Heart right ventricle (tissue), 16 donors: Measurements from ENCODE around the gene CIZ1. TPM values are rescaled to one million over a fixed set of nuclear protein-coding genes. Genes with fewer than 3 reads are reported as not detected.

ENCODE experiments used
- ATAC-seq, 8 donors: fragments of 200-7000 bp; cut with Tn5 transposase; one replicate each; pipeline ENCODE4 v1.9.1; 2020; ENCODE audit warnings: mild to moderate bottlenecking in 8 of 8, moderate library complexity in 8 of 8, moderate number of reproducible peaks in 1 of 8
- DNase-seq, 2 donors: peaks; one replicate each; pipeline ENCODE4 v3.0.0-alpha.2; 2020
- H3K27ac ChIP-seq, 10 donors: fragments of 200-600 bp; sonication (generic) in 2 of 10; one replicate each; pipeline versions ENCODE4 v1.5.0 to v1.8.0; 2020 to 2022; ENCODE audit warnings: mild to moderate bottlenecking in 3 of 10
- H3K27me3 ChIP-seq, 7 donors: fragments of 200-600 bp; one replicate each; pipeline ENCODE4 v1.8.0; 2021 to 2022; ENCODE audit warnings: mild to moderate bottlenecking in 2 of 7
- H3K36me3 ChIP-seq, 9 donors: fragments of 200-600 bp; sonication (generic) in 1 of 9; one replicate each; pipeline versions ENCODE4 v1.5.0 to v1.8.0; 2020 to 2022; ENCODE audit warnings: mild to moderate bottlenecking in 2 of 9
- H3K4me1 ChIP-seq, 9 donors: fragments of 200-600 bp; sonication (generic) in 1 of 9; one replicate each; pipeline versions ENCODE4 v1.5.0 to v1.8.0; 2020 to 2022; ENCODE audit warnings: mild to moderate bottlenecking in 4 of 9
- H3K4me3 ChIP-seq, 10 donors: fragments of 200-600 bp; sonication (generic) in 2 of 10; one replicate each; pipeline versions ENCODE4 v1.5.0 to v1.8.0; 2020 to 2022; ENCODE audit warnings: mild to moderate bottlenecking in 7 of 10, moderate library complexity in 2 of 10
- H3K9me3 ChIP-seq, 11 donors: fragments of 200-600 bp in 10 of 11; sonication (generic) in 2 of 11; one replicate each; pipeline versions ENCODE4 v1.5.0 to v1.8.0; 2013 to 2022; ENCODE audit warnings: mild to moderate bottlenecking in 2 of 11, control low read depth in 1 of 11, moderate library complexity in 1 of 11
- WGBS, 2 donors: extraction: QIAGEN DNeasy Blood & Tissue Kit; methylation state at CpG; one replicate each; pipeline ENCODE4 v1.1.7; 2013; ENCODE audit warnings: inconsistent platforms in 1 of 2; 5-methylcytosine and 5-hydroxymethylcytosine counted together
- intact Hi-C, 10 donors: fragments of 100-400 bp; cut with DNase I; formaldehyde crosslinking; loops; one replicate each; pipeline versions ENCODE4 v1.11.1 to v1.14.2; 2022
- polyA plus RNA-seq, 2 donors: library from polyadenylated mRNA; stranded (reverse); fragments of 200-250 nt; gene quantifications; one replicate each; pipeline ENCODE4 v1.2.3, GENCODE V29; 2013
- total RNA-seq, 10 donors: library from RNA; stranded (reverse); fragmentation: NEBNext Ultra II Directional in 3 of 10; extraction: Animal tissue kit (Norgen Biotek cat#: 25700) in 3 of 10; gene quantifications; one replicate each; pipeline versions ENCODE4 v1.2.1 to v1.2.4, GENCODE V29; 2021 to 2023
- TF ChIP-seq, protein P1 (sequence below), 9 donors: fragments of 200-600 bp; sonication (generic) in 2 of 9; IDR thresholded peaks; one replicate each; pipeline versions ENCODE4 v1.5.0 to v1.8.0; 2021 to 2022; ENCODE audit warnings: antibody characterized with exemption in 9 of 9, mild to moderate bottlenecking in 5 of 9, moderate library complexity in 1 of 9
- donor health status: Arrhythmogenic right ventricular cardiomyopathy.
- donor health status: ischemic (EF 13 %, LVEDD 7.1; RV severe dilation, severe dysfunction).
- donor health status: healthy with polysubstance abuse.
- donor health status: DM: no; HTN: yes; CAD: no.
- donor health status: DM: no; HTN: no; CAD: no.
- donor health status: ischemic (EF 25% LVEDD 6.9; RV normal size, moderate dysfunction).
- donor health status: ischemic (EF 25% LVEDD 5.7; RV mildly dilated, moderate dysfunction).
- donor health status: healthy.
- donor health status: DM: yes; HTN: yes; CAD: no.
- donor health status: Ischemic cardiomyopathy.
- donor health status: ischemic (EF 35%, LVEDD 5.7; RV mildly dilated, moderate dysfunction).
- donor health status: nonischemic (EF 11% LVEDD 7.7; RV severe dilation, severe dysfunction).
- donor health status: DM: yes; HTN: yes; CAD: no.
- donor health status: PGD.
- donor health status: ischemic (EF 29% LVEDD 5.4; RV normal size, mild dysfunction).
- donor health status: nonischemic (EF 23%, LVEDD 6.1; RV moderate dilation, normal function).

CIZ1 gene
- total and polyA plus RNA-seq, 12 donors, result 39.7 to 96.0 (median 75.0) TPM

DNA sequence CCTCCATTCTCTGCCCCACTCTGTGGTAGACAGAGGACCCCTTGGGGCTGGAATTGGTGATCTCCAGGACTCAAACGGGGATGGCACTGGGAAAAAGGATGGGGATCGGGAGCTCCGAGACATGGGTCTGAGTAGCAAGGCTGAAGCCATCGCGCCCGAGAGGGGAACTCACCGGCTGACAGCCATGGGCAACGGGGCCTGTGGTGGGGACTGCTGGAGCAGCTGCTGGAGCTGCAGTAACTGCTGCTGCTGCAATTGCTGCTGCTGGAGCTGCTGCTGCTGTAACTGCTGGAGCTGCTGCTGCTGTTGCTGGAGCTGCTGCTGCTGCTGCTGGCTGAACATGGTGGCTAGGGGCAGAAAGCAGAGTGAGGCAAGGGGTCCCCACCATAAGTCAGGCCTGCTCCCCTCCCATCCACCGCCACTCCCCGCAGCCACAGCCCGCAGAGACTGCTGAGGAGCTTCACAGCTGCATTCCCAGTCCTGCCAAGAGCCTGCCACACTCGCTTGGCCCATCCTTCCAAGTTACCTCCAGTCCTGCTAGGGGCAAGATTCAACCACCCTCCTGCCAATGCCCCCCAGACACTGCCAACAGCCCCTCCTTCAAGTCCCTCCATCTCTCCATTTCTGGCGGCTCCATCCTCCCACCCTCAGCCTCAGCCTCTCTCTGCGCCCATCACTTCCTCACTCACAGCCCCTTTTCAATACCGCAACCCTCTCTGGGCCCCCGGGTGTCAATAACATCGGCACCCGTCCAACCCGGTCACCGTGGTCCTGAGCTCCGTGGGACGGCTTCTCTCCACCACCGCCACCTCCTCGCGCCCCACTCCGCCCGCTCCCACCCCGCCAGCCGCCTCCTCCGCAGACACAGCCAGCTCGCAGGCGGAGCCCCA is 611 bp downstream of the CIZ1 start:
- ATAC-seq (peak in 6 of 8 donors; percentile 1 to 43 (median 6)), DNase-seq (peak; percentile 16 to 27)
- 20 to 21% methylated on average over 32 of the region's 32 CpGs for WGBS, 2 donors
- Histone ChIP-seq H3K4me3 (peak overlapping the region; percentile 48 to 97 (median 88)), H3K4me1 (peaks cover 10 to 32% (median 21%) of the 10 kb centered on the region in 9 donors), H3K9me3 (no peaks in the 10 kb centered on the region), H3K27me3 (no peaks in the 10 kb centered on the region), H3K27ac (peak overlapping the region; percentile 74 to 94 (median 88)), H3K36me3 (peaks cover 0 to 45% (median 11%) of the 10 kb centered on the region in 9 donors)
- intact Hi-C loops, result loop anchor here in 4 of 10 donors (10.0 kb wide), 2 partner anchors 134 to 154 kb away; partner anchors contain the start of genes SLC27A4 (in 3 of the 4), COQ4 (in 1 of the 4) and TRUB2 (in 1 of the 4)
- TF ChIP-seq, protein P1, sequence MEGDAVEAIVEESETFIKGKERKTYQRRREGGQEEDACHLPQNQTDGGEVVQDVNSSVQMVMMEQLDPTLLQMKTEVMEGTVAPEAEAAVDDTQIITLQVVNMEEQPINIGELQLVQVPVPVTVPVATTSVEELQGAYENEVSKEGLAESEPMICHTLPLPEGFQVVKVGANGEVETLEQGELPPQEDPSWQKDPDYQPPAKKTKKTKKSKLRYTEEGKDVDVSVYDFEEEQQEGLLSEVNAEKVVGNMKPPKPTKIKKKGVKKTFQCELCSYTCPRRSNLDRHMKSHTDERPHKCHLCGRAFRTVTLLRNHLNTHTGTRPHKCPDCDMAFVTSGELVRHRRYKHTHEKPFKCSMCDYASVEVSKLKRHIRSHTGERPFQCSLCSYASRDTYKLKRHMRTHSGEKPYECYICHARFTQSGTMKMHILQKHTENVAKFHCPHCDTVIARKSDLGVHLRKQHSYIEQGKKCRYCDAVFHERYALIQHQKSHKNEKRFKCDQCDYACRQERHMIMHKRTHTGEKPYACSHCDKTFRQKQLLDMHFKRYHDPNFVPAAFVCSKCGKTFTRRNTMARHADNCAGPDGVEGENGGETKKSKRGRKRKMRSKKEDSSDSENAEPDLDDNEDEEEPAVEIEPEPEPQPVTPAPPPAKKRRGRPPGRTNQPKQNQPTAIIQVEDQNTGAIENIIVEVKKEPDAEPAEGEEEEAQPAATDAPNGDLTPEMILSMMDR (IDR thresholded peaks at IDR 0.05), result no peak

DNA sequence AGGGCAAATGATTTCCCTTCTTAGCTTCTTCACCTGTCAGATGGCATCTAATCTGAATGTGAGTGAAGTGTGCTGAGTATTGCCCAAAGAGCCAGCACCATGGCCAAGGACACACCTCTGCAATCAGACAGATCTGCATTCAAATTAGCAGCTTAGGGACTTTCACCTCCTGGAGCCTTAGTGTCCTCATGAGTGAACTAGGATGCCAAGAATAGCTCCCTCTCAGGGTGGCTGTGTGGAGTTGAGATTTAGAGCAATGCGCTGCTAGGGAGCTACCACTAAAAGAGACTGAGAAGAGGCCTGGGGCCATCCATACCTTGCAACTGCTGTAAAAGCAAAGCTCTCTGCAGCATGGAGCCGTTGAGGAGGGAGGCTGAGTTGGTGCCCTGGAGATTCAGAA is 1.4 kb downstream of the CIZ1 start:
- Histone ChIP-seq H3K4me3 (peak overlapping the region in 3 of 10 donors; percentile 68 to 89 (median 85)), H3K9me3 (no peaks in the 10 kb centered on the region), H3K27ac (no peak overlapping the region), H3K4me1 (peaks cover 10 to 32% (median 21%) of the 10 kb centered on the region in 9 donors), H3K36me3 (peaks cover 0 to 53% (median 11%) of the 10 kb centered on the region in 9 donors), H3K27me3 (no peaks in the 10 kb centered on the region)
- TF ChIP-seq, protein P1 (IDR thresholded peaks at IDR 0.05), result no peak
- DNase-seq (no peak), ATAC-seq (no peak)
- intact Hi-C loops, result loop anchor here in 4 of 10 donors (10.0 kb wide), 2 partner anchors 135 to 155 kb away; partner anchors contain the start of genes SLC27A4 (in 3 of the 4), COQ4 (in 1 of the 4) and TRUB2 (in 1 of the 4)
- WGBS, 2 donors, result 50 to 62% methylated on average over 2 of the region's 2 CpGs

DNA sequence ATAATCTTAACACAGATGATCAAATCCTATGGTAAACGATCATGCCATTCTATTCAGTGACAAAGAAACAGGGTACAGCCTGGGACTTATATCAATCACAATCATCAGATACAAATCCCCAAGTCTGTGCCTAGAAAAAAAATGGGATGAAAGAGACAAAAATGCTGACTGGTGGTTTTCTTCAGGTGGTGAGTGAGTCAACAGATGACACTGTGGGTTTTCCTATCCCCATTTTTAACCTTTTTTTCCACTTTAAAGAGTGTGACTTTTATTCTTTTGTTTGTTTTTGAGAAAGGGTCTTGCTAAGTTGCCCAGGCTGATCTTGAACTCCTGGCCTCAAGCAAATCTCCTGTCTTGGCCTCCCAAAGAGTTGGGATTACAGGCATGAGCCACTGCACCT is 3.2 kb downstream of the CIZ1 start:
- peaks cover 0 to 71% (median 22%) of the 10 kb centered on the region in 9 donors for H3K36me3 ChIP-seq

GRCh38 chr9:128187361-128187760 is 4.0 kb downstream of the CIZ1 start:
- intact Hi-C loops, result no loop called here
- WGBS, 2 donors, result 97 to 100% methylated on average over 2 of the region's 2 CpGs
- H3K27ac ChIP-seq, result no peak overlapping the region
- H3K4me1 ChIP-seq, result peaks cover 10 to 20% (median 17%) of the 10 kb centered on the region in 9 donors
- H3K4me3 ChIP-seq, result no peak overlapping the region
- no peaks in the 10 kb centered on the region for H3K9me3 ChIP-seq
- TF ChIP-seq, protein P1 (IDR thresholded peaks at IDR 0.05), result no peak
- DNase-seq, result no peak
- ATAC-seq, result no peak
- H3K36me3 ChIP-seq, result peaks cover 0 to 79% (median 26%) of the 10 kb centered on the region in 9 donors
- H3K27me3 ChIP-seq, result no peaks in the 10 kb centered on the region

More for the DNA sequence above, 3.2 kb downstream of the CIZ1 start:
- no peaks in the 10 kb centered on the region for H3K9me3 ChIP-seq
- WGBS, 2 donors, result 81 to 84% methylated on average over 1 of the region's 1 CpG
- no peak for ATAC-seq
- H3K27ac ChIP-seq, result no peak overlapping the region
- DNase-seq, result no peak
- H3K4me1 ChIP-seq, result peaks cover 10 to 27% (median 21%) of the 10 kb centered on the region in 9 donors
- no peaks in the 10 kb centered on the region for H3K27me3 ChIP-seq
- no peak overlapping the region for H3K4me3 ChIP-seq
- TF ChIP-seq, protein P1 (IDR thresholded peaks at IDR 0.05), result no peak
- intact Hi-C loops, result no loop called here
